Measurements from ENCODE around the gene FOXB1.

FOXB1 gene

GRCh38 chr15:59998305-59998949, 5.7 kb upstream of the FOXB1 start:
- TF ChIP-seq CTCF (IDR thresholded peaks at IDR 0.05; ENCODE audit: low read depth, low read length, missing control alignments): no peak
- DNase-seq (ENCODE audit: extremely low read depth, low read depth): no peak
- no peak overlapping the region for H3K4me3 ChIP-seq (replicated peaks; ENCODE audit: low read depth, low read length)

GRCh38 chr15:59998950-59999611, 5.0 kb upstream of the FOXB1 start:
- no peak for TF ChIP-seq CTCF (IDR thresholded peaks at IDR 0.05; ENCODE audit: low read depth, low read length, missing control alignments)
- no peak overlapping the region for H3K4me3 ChIP-seq (replicated peaks; ENCODE audit: low read depth, low read length)
- DNase-seq (ENCODE audit: extremely low read depth, low read depth): no peak

GRCh38 chr15:59999612-60000112, 4.4 kb upstream of the FOXB1 start:
- no peak for DNase-seq (ENCODE audit: extremely low read depth, low read depth)
- no peak for TF ChIP-seq CTCF (IDR thresholded peaks at IDR 0.05; ENCODE audit: low read depth, low read length, missing control alignments)
- no peak overlapping the region for H3K4me3 ChIP-seq (replicated peaks; ENCODE audit: low read depth, low read length)

GRCh38 chr15:60000113-60000823, 3.8 kb upstream of the FOXB1 start:
- TF ChIP-seq CTCF (IDR thresholded peaks at IDR 0.05; ENCODE audit: low read depth, low read length, missing control alignments): no peak
- no peak overlapping the region for H3K4me3 ChIP-seq (replicated peaks; ENCODE audit: low read depth, low read length)
- DNase-seq (ENCODE audit: extremely low read depth, low read depth): no peak

GRCh38 chr15:60000824-60001609, 3.1 kb upstream of the FOXB1 start:
- no peak overlapping the region for H3K4me3 ChIP-seq (replicated peaks; ENCODE audit: low read depth, low read length)
- no peak for DNase-seq (ENCODE audit: extremely low read depth, low read depth)
- no peak for TF ChIP-seq CTCF (IDR thresholded peaks at IDR 0.05; ENCODE audit: low read depth, low read length, missing control alignments)

Data from HFF-Myc (cell line).